ENCODE results near the gene LYRM4.

The LYRM4 gene

DNA sequence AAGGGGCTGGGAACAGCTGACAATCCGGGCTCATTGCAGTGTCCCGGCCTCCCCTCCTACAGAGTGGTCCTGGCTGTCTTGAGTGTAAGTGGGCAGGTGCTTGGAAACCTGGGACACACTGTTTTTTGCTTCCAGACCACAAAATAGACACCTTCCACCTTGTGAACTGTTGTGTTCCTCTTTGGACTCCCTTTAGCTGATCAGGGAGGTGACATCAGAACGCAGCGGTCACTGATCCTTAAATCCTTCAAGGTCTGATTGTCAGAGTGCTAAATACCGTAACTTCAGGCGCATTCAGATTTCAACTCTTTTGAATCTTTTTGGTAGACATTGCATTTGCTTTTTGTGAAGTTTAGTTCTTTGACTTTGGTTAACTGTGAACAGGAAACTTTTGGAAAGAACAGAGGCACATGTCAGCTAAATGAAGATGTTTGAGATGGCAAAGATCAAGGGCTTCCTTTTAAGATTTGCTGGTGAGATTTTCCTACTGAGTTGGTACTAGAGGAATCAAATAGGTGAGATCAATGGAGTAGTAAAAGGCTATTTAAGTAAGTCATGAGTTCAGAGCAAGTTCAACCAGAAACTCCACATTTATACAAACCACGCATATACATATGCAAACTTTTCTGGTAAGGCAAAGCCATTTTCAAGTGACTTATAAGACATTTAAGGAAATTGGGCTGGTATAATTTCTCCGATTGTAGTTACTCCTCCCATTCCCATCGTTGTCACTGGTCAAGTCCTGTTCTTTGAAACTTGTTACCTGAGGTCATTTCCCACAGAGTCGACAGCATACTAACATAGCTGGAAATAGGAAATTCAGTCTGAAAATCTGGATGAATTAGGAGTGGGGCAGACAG lies 169.3 kb downstream of the LYRM4 start:
- DNase-seq: no peak

DNA sequence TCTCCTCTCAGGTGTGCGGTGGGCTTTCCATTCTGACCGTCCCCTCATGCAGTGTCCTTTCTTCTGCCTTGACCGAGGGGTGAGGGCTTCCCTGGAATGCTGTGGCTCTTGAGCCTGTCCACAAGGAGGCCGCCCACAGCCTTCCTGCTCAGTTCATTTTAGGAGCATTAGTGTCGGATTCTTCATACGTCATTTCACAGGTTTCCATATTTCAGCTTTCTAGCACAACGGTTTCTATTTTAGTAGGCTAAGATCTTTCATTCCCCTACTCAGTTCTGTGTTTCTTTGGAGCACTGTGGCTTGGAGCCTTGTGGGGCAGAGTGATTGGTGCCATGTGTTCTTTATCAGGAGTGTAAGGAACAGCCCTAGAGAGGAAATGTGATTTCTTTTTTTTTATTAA lies 170.1 kb downstream of the LYRM4 start:
- DNase-seq: no peak

DNA sequence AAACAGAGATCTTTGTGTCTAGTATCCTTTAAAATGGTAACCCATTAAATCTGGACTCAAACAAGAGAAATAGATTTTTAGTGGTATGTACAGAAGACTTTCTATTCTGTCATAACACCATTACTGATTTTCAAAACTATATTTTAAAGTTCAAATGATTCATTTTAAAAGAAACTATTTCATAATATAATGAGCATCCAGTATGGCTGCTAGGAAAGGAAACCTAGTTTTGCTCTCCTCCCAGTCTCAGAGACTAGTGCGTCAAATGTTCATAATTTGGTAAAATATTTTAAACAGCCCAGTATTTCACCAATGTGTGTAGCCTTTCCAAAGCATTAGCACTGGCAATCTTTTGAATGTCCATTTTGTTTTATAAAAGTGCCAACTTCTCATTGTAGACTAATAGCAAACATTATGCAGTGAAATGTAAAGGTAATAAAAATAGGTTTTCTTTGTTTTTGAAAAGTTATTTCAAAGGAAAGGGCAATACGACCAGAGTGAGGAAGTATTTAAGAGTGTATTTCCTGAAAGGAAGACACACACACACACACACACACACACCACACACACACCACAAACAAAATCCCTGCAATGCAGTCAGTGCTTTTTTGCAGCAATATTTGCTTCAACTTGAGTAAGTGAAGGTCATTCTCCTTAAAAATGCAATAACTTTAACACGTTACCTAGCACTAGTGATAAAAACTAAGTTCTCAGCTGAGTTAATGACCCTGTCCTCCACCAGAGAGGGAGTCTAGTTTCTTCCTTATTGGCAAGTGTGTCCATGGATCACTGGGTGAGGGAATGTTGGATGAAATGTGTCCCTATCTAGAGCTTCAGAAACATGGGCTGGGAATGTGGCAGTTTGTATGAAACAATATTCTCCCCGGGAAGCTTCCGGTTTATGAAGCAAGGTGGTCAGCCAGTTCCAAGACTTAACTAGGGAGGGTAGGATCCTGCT lies 171.0 kb downstream of the LYRM4 start:
- no peak for DNase-seq

- no peak for DNase-seq
Measured at GRCh38 chr6:5088780-5089179, 172.0 kb downstream of the LYRM4 start.

DNA sequence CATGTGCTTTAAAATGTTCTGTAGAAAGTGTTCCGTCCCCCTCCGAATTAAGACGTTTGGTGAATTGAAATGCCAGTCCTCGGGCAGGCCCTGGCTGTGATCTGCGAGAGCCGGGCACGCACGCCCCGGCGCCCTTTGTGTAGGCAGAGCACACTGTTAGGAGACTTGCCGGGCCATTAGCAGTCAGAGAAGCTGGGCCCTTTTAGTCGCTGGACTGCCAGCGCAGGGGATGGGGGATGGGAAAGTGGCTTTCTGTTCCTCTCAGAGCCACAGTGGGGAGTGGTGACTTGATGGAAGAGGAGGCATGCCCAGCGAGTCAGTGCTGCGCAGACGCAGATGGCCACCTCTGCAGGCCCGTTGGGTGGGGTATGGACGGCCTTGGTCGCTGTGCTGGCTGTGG lies 173.4 kb downstream of the LYRM4 start:
- DNase-seq: no peak

DNA sequence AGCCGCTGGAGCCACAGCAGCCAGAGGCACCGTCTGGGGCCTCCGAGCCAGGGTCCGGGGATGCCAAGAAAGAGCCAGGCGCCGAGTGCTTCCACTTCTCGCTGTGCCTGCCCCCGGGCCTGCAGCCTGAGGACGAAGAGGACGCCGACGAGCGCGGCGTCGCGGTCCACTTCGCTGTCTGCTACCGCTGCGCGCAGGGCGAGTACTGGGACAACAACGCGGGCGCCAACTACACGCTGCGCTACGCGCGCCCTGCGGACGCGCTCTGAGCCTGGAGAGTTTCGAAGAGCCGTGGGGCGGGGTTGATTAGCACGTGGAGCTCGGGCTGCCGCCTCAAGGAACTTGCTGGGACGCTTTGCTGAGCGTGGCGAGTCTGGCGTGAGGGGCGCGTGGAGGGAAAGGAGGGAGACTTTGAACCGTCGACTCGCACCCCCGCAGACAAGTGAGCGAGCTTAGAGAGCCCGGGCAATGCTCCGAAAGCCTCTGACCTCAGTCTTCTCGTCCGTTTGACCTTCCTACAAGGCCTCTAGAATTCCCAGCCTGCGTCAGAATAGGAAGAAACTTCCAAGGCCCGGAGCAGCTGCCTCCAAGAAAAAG lies 174.4 kb downstream of the LYRM4 start:
- DNase-seq: no peak

DNA sequence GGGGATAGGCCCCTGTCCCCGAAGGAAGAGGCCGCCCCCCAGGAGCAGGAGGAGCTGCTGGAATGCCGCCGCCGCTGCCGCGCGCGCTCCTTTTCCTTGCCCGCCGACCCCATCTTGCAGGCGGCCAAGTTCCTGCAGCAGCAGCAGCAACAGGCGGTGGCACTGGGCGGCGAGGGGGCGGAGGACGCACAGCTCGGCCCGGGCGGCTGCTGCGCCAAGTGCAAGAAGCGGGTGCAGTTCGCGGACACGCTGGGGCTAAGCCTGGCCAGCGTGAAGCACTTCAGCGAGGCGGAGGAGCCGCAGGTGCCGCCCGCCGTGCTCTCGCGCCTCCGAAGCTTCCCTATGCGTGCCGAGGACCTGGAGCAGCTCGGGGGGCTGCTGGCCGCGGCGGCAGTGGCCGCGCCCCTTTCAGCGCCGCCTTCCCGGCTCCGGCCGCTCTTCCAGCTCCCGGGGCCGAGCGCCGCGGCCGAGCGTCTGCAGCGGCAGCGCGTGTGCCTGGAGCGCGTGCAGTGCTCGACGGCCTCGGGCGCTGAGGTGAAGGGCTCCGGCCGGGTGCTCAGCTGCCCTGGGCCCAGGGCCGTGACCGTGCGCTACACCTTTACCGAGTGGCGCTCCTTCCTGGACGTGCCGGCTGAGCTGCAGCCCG lies 175.0 kb downstream of the LYRM4 start:
- DNase-seq: no peak

DNA sequence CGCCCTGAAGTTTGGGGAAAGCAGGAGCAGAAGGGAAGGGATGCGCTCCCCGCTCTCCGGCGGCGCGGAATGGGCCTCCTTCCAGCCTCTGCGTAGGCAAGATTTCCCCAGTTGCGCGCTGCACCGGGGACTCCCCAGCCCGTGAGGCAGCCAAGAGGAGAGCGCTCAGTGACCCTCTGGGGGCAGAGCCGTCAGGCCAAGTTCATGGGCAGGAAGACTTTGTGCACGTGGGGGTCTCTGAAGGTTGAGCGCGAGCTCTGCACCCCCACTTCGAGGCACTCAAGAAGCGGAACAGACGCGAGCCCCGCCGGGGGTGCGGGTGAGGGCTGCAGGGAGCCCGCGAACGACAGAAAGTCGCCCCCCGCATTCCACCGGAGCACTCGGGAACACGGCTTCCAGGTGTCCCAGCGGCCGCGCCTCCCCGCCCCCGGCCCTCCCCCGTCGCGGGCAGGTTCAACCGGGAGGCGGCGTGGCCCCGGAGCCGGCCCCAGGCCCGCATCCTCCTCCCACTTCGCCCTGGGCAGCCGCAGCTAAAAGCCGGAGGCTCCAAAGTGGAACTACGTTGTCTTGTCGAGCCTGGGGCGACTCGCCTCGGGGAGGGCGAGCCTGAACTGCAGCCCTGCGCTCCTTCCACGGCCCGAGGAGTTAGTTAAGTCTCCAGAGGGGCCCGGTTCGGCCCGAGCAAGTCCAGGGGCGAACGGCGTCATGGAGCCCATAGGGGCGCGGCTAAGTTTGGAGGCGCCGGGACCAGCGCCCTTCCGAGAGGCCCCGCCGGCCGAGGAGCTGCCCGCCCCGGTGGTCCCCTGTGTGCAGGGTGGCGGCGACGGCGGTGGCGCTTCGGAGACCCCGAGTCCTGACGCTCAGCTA lies 175.7 kb downstream of the LYRM4 start, which contains the start of gene PPP1R3G:
Gene PPP1R3G, plus strand, starts transcription at position 561 of the 867 bp plus-strand sequence. Its CDS starts 145 bp downstream, at position 706.
- DNase-seq: no peak

- DNase-seq: no peak
Measured at GRCh38 chr6:5084360-5084780, 176.4 kb downstream of the LYRM4 start.

GRCh38 chr6:5083813-5084359 lies 176.9 kb downstream of the LYRM4 start:
- DNase-seq: no peak

GRCh38 chr6:5083307-5083583 lies 177.5 kb downstream of the LYRM4 start:
- DNase-seq: no peak

- DNase-seq: no peak
Measured at GRCh38 chr6:5082487-5083306, 178.1 kb downstream of the LYRM4 start.

GRCh38 chr6:5081955-5082354 lies 178.8 kb downstream of the LYRM4 start:
- no peak for DNase-seq

GRCh38 chr6:5081182-5081581 lies 179.6 kb downstream of the LYRM4 start:
- no peak for DNase-seq

DNA sequence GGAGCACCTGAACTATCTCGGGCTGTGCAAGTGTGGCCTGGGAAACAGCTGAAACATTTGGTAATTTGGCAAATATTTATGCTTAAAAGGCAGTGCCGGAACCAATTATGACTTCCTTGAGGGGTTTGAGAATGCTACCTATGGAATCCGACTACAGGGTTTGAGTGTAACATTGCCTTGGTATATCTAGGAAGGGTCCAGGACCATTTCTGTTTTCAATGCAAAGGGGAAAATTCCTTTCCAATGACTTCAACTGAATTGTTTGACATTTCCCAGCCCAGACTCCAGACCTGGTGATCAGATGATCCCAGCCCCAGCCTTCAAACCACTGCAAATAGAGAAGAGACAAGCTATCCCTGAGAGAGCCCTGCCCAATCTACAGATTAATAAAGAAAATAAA lies 180.2 kb downstream of the LYRM4 start:
- no peak for DNase-seq

DNA sequence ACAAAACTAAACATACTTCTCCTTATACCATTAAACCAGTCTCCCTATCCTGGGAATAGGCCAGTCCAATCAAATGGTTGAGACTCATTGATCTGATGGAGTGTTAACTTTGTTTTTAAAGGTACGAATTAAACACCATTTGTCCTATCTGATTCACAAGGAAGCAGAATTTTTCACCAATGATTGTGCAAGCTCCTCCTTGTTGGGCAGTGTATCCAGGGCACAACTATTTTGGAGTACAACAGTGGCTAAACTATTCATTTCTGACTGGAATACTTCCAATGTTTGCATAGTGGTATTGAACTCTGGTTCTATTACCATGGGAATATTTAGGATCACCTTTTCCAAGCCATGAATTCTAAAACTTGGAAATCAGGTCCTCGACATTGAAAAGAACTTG lies 181.1 kb downstream of the LYRM4 start:
- no peak for DNase-seq

DNA sequence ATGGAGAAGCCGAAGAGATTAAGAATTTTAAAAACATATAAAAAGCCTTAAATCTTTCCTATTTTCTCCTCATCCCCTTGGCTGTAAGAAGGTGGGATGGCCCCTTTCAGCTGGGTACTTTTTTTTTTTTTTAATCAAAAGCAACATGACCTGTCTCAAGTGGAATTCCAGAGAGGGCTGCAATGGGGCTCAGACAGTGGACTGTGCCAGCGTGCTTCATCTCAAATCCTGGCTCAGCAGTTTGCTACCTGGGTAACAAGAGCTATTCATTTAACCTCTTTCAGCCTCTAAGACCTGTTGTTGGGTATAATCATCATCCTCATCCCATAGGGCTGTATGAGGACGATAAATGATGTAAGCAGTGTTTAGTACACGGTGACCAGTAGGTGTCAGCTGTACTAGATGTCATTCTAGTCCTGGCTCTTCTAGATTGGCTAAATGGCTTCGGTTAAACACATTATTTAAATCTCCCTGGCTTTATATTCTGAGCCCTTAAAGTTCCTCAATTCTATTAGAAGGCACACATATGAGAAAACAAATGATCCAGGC lies 182.6 kb downstream of the LYRM4 start:
- no peak for DNase-seq

DNA sequence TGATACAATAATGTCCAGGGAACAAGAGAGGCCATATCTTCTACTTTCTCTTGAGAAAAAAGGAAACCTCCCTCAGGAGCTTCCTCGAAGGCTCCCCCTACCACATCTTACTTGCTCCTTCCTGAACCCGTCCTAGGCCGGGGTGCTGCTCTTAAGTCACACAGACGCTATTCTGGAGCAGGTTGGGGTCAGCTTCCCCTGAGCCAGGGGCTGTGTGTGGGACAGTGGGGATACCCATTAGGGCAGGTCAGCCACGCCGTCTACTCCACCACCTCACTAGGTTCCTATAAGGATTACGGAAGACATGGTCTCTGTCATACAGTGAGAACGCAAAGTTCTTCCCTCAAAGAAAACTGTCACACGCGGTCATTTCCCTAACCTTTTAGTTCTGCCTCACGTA lies 183.8 kb downstream of the LYRM4 start:
- DNase-seq: no peak

- DNase-seq: no peak
Measured at GRCh38 chr6:5073992-5074391, 186.8 kb downstream of the LYRM4 start.

DNA sequence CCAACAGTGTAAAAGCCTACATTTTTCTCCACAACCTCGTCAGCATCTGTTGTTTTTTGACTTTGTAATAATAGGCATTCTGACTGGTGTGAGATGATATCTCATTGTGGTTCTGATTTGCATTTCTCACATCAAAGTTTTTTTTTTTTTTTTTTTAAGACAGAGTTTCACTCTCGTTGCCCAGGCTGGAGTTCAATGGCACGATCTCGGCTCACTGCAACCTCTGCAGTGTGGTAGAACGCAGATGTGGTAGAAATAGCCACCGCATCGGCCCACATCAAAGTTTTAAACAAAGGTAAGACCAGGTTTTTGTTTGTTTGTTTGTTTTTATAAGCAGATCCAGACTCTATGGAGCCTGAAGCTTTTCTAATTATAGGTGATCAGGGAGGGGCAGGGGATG lies 188.3 kb downstream of the LYRM4 start:
- no peak for DNase-seq

- no peak for DNase-seq
Measured at GRCh38 chr6:5071216-5071615, 189.5 kb downstream of the LYRM4 start.
